Right atrium auricular region (tissue), 2 donors: Measurements from ENCODE around the gene UNKL. TPM values are rescaled to one million over a fixed set of nuclear protein-coding genes. Genes with fewer than 3 reads are reported as not detected.

Experiments
- DNase-seq: peaks from one replicate; pipeline ENCODE4 v3.0.0-alpha.2; 2019; ENCODE audit warnings: low spot score
- H3K27ac ChIP-seq, 2 donors: fragments of 200-600 bp; sonication (generic); 1 replicate in 1 of 2; 2 replicates in 1 of 2; pipeline ENCODE4 v1.5.1; 2016 to 2019
- H3K27me3 ChIP-seq, 2 donors: fragments of 200-600 bp; sonication (generic); one replicate each; pipeline versions ENCODE4 v1.5.1 to v1.6.0; 2017 to 2019
- H3K36me3 ChIP-seq: fragments of 200-600 bp; sonication (generic); one replicate; pipeline ENCODE4 v1.5.1; 2016
- H3K4me1 ChIP-seq, 2 donors: fragments of 200-600 bp; sonication (generic); one replicate each; pipeline versions ENCODE4 v1.5.1 to v1.6.0; 2017 to 2019
- H3K4me3 ChIP-seq, 2 donors: fragments of 200-600 bp; sonication (generic); 1 replicate in 1 of 2; 2 replicates in 1 of 2; pipeline ENCODE4 v1.5.1; 2017 to 2019; ENCODE audit warnings: mild to moderate bottlenecking in 1 of 2, moderate library complexity in 1 of 2
- H3K9me3 ChIP-seq, 2 donors: fragments of 200-600 bp; sonication (generic); one replicate each; pipeline ENCODE4 v1.5.1; 2019
- CTCF ChIP-seq, 2 donors: fragments of 200-600 bp; sonication (generic); IDR thresholded peaks; one replicate each; pipeline ENCODE4 v1.5.1; 2019; ENCODE audit warnings: antibody characterized with exemption in 2 of 2
- total RNA-seq, 2 donors: library from RNA; depleted of rRNA; stranded (reverse); fragments of >200 nt; gene quantifications; one replicate each; pipeline ENCODE4 v1.1.0, GENCODE V29; 2016

The UNKL gene
- total RNA-seq, result 10 to 100 TPM; 11.0 to 17.6 TPM

- peaks cover 0 to 23% of the 10 kb centered on the region in 2 donors for H3K4me1 ChIP-seq
- H3K27me3 ChIP-seq, result no peaks in the 10 kb centered on the region
- H3K36me3 ChIP-seq, result peaks cover 8% of the 10 kb centered on the region
- DNase-seq, result peak; percentile 64
- H3K27ac ChIP-seq, result peak within 1 kb of the TSS; percentile 79 to 84
- H3K4me3 ChIP-seq, result peak within 1 kb of the TSS; percentile 93 to 95
- no peaks in the 10 kb centered on the region for H3K9me3 ChIP-seq
- no peak for TF ChIP-seq CTCF (IDR thresholded peaks at IDR 0.05)
Measured at GRCh38 chr16:1414532-1415260, at the start of gene UNKL. Gene UNKL, minus strand, starts transcription at chr16:1414704. Its CDS starts 13 bp downstream, at chr16:1414691.

- H3K27me3 ChIP-seq, result no peaks in the 10 kb centered on the region
- DNase-seq, result no peak
Measured at GRCh38 chr16:1461146-1461545, 46.6 kb upstream of the UNKL start.

GRCh38 chr16:1460602-1461138 lies 46.2 kb upstream of the UNKL start:
- Histone ChIP-seq H3K27me3 (no peaks in the 10 kb centered on the region), H3K27ac (no peak overlapping the region), H3K4me3 (no peak overlapping the region), H3K4me1 (no peaks in the 10 kb centered on the region), H3K36me3 (peaks cover 51% of the 10 kb centered on the region), H3K9me3 (no peaks in the 10 kb centered on the region)
- DNase-seq, result no peak
- no peak for TF ChIP-seq CTCF (IDR thresholded peaks at IDR 0.05)

More at GRCh38 chr16:1461146-1461545, 46.6 kb upstream of the UNKL start:
- no peak for TF ChIP-seq CTCF (IDR thresholded peaks at IDR 0.05)
- no peaks in the 10 kb centered on the region for H3K9me3 ChIP-seq
- H3K4me1 ChIP-seq, result no peaks in the 10 kb centered on the region
- peaks cover 46% of the 10 kb centered on the region for H3K36me3 ChIP-seq
- H3K27ac ChIP-seq, result no peak overlapping the region
- H3K4me3 ChIP-seq, result no peak overlapping the region

- H3K36me3 ChIP-seq, result peaks cover 58% of the 10 kb centered on the region
- no peak for TF ChIP-seq CTCF (IDR thresholded peaks at IDR 0.05)
- H3K9me3 ChIP-seq, result no peaks in the 10 kb centered on the region
- DNase-seq, result no peak
- no peak overlapping the region for H3K4me3 ChIP-seq
- H3K4me1 ChIP-seq, result no peaks in the 10 kb centered on the region
- no peak overlapping the region for H3K27ac ChIP-seq
- H3K27me3 ChIP-seq, result no peaks in the 10 kb centered on the region
Measured at GRCh38 chr16:1459967-1460366, 45.5 kb upstream of the UNKL start.

- H3K27me3 ChIP-seq, result no peaks in the 10 kb centered on the region
Measured at GRCh38 chr16:1458977-1459341, 44.5 kb upstream of the UNKL start.

More at GRCh38 chr16:1458977-1459341, 44.5 kb upstream of the UNKL start:
- H3K36me3 ChIP-seq, result peaks cover 68% of the 10 kb centered on the region
- TF ChIP-seq CTCF (IDR thresholded peaks at IDR 0.05), result no peak
- H3K9me3 ChIP-seq, result no peaks in the 10 kb centered on the region
- no peak for DNase-seq
- H3K4me1 ChIP-seq, result no peaks in the 10 kb centered on the region
- H3K27ac ChIP-seq, result no peak overlapping the region
- no peak overlapping the region for H3K4me3 ChIP-seq
